PC-3 (cell line): ENCODE results near the gene STMP1.

Experiments
- EZH2 ChIP-seq: fragments of 300-600 bp; sonication (generic); IDR thresholded peaks from one replicate; pipeline ENCODE4 v1.6.1; 2017; ENCODE audit warnings: antibody characterized with exemption, mild to moderate bottlenecking, low read length; ENCODE audit not compliant: unreplicated experiment
- EZH2phosphoT487 ChIP-seq: fragments of 300-600 bp; sonication (generic); IDR thresholded peaks from 2 replicates; pipeline ENCODE4 v1.6.1; 2018; ENCODE audit warnings: mild to moderate bottlenecking, antibody characterized with exemption, low read length, borderline replicate concordance
- TF ChIP-seq, protein P1 (sequence below): fragments of 300-600 bp; sonication (generic); conservative IDR thresholded peaks from 2 replicates; pipeline ENCODE4 v1.5.1; 2017; ENCODE audit warnings: antibody characterized with exemption, low read depth, mild to moderate bottlenecking, low read length

DNA sequence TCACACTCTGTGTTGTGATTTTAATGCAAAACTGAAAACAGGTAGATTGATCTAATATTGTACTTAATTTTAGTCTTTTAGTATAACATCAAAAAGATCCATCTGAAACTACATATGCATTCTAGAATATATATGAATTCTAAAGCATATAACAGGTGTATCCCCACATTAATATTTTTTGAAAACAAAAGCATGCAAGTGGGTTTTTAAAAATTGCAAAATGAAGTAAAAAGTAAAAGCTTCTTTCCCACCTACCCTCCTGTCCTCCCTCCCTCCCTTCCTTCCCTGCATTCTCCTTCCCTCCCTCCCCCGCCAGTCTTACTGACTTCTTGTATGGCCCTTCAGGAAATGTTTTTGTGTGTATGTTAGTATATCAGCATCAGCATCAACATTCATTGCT, 14.6 kb upstream of the STMP1 start:
- TF ChIP-seq, protein P1, sequence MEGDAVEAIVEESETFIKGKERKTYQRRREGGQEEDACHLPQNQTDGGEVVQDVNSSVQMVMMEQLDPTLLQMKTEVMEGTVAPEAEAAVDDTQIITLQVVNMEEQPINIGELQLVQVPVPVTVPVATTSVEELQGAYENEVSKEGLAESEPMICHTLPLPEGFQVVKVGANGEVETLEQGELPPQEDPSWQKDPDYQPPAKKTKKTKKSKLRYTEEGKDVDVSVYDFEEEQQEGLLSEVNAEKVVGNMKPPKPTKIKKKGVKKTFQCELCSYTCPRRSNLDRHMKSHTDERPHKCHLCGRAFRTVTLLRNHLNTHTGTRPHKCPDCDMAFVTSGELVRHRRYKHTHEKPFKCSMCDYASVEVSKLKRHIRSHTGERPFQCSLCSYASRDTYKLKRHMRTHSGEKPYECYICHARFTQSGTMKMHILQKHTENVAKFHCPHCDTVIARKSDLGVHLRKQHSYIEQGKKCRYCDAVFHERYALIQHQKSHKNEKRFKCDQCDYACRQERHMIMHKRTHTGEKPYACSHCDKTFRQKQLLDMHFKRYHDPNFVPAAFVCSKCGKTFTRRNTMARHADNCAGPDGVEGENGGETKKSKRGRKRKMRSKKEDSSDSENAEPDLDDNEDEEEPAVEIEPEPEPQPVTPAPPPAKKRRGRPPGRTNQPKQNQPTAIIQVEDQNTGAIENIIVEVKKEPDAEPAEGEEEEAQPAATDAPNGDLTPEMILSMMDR = no peak
- TF ChIP-seq EZH2phosphoT487 (no peak), EZH2 (no peak)
